Germinal center (tissue), 1 donor: ENCODE data around the gene OPRD1.
"Not testable (repeated sequence)": the region's sequence is repeated elsewhere in the genome, so short reads cannot be mapped to it uniquely, and the experiment has no call there.

ENCODE experiments used
- DNase-seq: peaks from one replicate; pipeline ENCODE4 v3.0.0; 2012; ENCODE audit warnings: mixed read lengths, low spot score

The OPRD1 gene

GRCh38 chr1:28801461-28801860, 10.5 kb upstream of the OPRD1 start:
- DNase-seq = no peak

- DNase-seq = no peak
These were observed 8.9 kb upstream of the OPRD1 start for GRCh38 chr1:28803051-28803450.

- DNase-seq = no peak
These were observed 8.3 kb upstream of the OPRD1 start for GRCh38 chr1:28803662-28804061.

GRCh38 chr1:28804071-28804470, 7.9 kb upstream of the OPRD1 start:
- DNase-seq = no peak

- no peak for DNase-seq
These were observed 4.9 kb upstream of the OPRD1 start for GRCh38 chr1:28807046-28807445.

- no peak for DNase-seq
These were observed 4.0 kb upstream of the OPRD1 start for GRCh38 chr1:28807986-28808385.

- no peak for DNase-seq
These were observed 603 bp upstream of the OPRD1 start for GRCh38 chr1:28811369-28811765.

GRCh38 chr1:28812669-28813468, 899 bp downstream of the OPRD1 start:
- DNase-seq = no peak

- DNase-seq = no peak
These were observed 2.0 kb downstream of the OPRD1 start for GRCh38 chr1:28813931-28814465.

GRCh38 chr1:28815533-28816185, 3.7 kb downstream of the OPRD1 start:
- DNase-seq = no peak

- DNase-seq = no peak
These were observed 5.2 kb downstream of the OPRD1 start for GRCh38 chr1:28817133-28817532.

- no peak for DNase-seq
These were observed 7.0 kb downstream of the OPRD1 start for GRCh38 chr1:28819020-28819419.

- DNase-seq = no peak
These were observed 10.8 kb downstream of the OPRD1 start for GRCh38 chr1:28822799-28823198.

- not testable (repeated sequence) for DNase-seq
These were observed 12.1 kb downstream of the OPRD1 start for GRCh38 chr1:28824061-28824460.

GRCh38 chr1:28828227-28828858, 16.4 kb downstream of the OPRD1 start:
- not testable (repeated sequence) for DNase-seq

- no peak for DNase-seq
These were observed 18.8 kb downstream of the OPRD1 start for GRCh38 chr1:28830814-28831213.

- no peak for DNase-seq
These were observed 21.0 kb downstream of the OPRD1 start for GRCh38 chr1:28832966-28833365.

- DNase-seq = no peak
These were observed 21.4 kb downstream of the OPRD1 start for GRCh38 chr1:28833381-28833780.

GRCh38 chr1:28835237-28835650, 23.3 kb downstream of the OPRD1 start:
- DNase-seq = no peak

GRCh38 chr1:28836421-28836956, 24.5 kb downstream of the OPRD1 start:
- DNase-seq = no peak

GRCh38 chr1:28840928-28841544, 29.1 kb downstream of the OPRD1 start:
- no peak for DNase-seq
